Anterior cingulate cortex (tissue), 58 donors: ENCODE data around the gene AATK.

Experiments
- DNase-seq, 58 donors: peaks; one replicate each; lab custom pipeline; 2025; lab: John Stamatoyannopoulos, UW

Gene AATK

GRCh38 chr17:81119223-81120148 lies 46.5 kb downstream of the AATK start:
- DNase-seq: peak in 57 of 58 donors; percentile 31 to 99 (median 89)

- DNase-seq: peak in 5 of 58 donors; percentile 13 to 57 (median 48)
These were observed 47.5 kb downstream of the AATK start for GRCh38 chr17:81118308-81119221.

DNA sequence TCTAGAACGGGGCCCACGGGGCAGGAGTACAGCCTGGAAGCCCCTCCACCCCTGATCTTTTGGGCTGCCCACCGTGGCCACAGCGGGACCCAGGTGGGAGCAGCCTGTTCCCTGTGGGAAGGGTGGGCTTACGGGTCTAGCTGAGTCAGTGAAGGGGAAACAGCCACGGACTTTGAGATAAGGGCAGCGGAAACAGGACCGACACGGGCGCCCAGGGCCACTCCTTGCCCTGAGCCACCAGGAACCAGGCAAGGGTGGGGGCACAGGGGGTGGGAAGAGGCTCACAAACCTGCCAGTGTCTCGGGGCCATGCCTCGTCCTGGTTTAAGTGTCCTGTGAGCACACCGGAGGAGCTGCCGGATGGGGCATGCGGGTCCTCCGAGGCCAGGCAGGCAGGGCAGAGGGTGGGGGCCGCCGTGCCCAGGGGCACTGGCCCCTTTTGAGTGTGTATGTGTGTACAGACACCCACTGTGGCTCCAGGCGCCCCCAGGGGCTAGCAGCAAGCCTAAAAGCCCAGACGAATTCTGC lies 48.3 kb downstream of the AATK start:
- no peak for DNase-seq

DNA sequence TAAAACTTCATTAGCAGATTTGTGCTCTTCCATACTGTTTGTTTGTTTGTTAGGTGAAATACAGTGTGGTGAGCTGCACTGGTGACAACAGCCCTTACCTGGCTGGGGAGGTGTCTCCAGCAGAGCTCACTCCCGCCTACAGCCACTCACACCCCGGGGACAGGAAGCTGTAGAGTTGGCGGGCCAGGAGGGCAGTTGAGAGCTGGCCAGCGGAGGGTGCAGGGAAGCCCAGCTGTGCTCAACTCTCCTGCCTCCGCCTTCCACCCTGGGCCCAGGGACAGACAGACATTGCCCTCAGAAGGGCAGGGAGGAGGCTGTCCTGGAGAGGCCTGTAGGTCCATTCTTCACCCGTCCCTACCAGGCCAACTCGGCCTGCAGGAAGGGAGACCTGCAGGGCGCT lies 49.3 kb downstream of the AATK start:
- DNase-seq: no peak

DNA sequence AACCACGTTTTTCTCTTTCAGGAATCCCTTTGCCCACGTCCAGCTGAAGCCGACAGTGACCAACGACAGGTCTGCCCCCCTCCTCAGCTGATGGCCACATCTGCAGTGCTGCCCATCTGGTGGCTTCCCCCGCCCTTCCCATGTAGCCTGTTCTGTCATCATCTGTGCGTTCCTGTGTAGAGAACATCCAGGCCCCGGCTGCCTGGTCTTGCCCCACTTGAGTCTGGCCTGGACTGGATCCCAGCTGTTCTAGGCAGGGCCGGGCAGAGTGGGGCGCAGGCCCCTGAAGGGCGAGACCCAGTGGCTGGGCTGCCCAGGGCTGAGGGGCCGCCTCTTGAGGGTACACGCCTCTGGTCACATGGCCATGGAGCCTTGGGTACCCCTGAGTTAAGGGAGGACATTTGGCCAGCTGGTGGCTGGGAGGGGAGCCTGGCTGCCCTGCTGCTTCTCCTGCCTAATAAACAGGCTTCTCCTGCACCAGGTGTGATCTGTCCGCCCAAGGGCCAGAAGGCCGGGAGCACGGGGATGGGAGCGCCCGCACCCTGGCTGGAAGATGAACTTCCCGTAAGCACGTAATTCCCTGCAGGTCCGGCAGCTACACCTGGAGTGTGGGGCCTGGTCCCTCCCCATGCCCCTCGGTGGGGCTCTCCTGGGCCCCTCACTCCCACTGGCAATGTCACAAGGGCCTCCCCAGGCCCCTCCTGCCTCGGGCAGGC lies 50.1 kb downstream of the AATK start:
- peak in 14 of 58 donors; percentile 28 to 66 (median 47) for DNase-seq

DNA sequence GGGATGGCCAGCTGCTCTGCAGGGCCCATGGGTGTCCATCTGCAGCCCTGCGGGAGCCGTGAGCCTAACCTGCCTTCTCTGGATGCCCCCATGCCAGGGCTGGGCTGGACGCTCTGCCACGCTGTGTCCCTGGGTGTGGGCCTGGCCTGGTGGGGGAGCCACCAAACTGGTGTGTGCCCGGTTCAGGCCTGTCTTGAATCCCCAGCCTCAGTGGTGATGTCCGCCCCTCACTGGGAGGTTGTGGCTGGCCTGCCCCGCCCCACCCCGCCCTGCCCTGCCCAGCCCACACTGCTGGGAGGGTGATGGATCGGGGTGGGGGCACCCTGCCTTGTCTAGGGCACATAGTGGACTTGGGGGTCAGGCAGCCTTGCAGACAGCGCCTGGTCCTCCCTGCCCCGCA lies 50.8 kb downstream of the AATK start:
- peak in 8 of 58 donors; percentile 24 to 66 (median 46) for DNase-seq

DNA sequence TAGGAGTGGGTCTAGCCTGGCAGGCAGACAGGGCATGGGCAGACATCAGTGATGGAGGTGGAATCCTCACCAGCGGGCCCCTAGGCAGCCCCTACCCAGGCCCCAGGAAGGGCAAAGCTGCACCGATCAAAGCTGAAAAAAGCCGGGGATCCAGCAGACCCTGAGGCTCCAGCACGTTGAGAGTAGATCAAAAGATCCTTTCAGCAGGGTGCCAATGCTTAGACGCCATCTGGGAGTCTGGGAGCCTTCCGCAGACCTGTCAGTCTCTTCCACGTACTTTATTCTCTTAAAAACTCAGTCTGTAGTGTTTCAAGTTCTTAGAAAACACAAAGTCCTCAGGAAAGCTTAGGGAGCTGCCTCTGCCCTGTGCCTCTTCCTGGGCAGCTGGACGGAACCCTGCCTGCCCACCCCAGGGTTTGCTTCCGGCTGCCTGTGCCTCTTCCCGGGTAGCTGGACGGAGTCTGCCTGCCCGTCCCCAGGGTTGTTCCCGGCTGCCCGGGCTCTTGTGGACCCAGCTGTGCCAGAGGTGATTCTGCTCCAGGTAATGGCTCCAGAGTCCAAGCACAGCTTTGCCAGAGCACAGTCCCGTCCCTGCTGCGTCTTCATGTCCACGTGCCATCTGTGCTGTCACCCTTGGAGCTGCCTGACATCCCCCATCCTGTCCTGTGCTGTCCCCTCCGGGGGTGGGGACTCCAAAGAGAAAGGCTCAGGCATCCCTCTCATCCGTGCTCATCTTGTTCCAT lies 51.5 kb downstream of the AATK start:
- peak in 1 of 58 donors; percentile 65 for DNase-seq

GRCh38 chr17:81113158-81113724 lies 52.8 kb downstream of the AATK start:
- DNase-seq: peak in 1 of 58 donors; percentile 47

DNA sequence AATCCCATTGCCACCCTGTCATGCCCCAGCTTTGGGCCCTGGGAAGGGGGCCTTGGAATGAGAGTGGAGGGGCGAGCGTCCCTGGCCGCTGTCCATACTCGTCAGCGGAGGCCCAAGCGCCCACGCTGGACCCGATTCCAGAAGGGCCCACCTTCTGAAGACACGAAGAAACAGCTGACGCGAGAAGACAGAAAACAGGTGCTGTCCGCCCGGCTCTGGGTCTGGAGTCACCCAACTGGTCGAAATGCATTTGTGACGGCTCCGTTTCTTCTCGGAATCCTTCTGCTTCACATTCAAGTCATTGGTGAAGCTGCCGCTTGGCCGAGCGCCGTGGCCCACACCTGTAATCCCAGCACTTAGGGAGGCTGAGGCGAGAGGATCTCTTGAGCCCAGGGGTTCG lies 53.6 kb downstream of the AATK start:
- no peak for DNase-seq

DNA sequence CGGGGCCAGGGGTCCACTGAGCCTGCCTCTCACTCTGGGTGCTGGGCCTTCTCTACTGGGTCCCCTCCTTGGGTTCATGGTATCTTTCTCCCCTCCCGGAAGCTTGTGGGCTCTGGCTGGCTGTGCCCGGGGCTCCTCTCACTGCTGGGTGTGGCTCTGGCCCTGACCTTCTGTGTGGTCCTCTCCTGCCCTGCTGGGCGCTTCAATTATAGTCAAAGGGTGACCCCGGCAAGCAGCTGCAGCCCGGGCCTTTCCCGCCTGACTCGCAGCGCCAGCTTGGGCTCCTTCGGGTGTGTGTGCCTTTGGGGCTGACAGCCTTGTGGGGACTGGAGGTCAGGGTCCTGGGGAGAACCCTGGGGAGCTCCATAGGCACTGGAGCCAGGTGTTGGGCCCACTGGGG lies 55.0 kb downstream of the AATK start:
- no peak for DNase-seq

GRCh38 chr17:81110488-81111040 lies 55.5 kb downstream of the AATK start:
- peak in 6 of 58 donors; percentile 13 to 49 (median 36) for DNase-seq

GRCh38 chr17:81109957-81110356 lies 56.1 kb downstream of the AATK start:
- DNase-seq: no peak

- no peak for DNase-seq
These were observed 57.8 kb downstream of the AATK start for GRCh38 chr17:81108220-81108619.

- DNase-seq: no peak
These were observed 59.3 kb downstream of the AATK start for GRCh38 chr17:81106716-81107115.

GRCh38 chr17:81103379-81103778 lies 62.6 kb downstream of the AATK start:
- DNase-seq: no peak

GRCh38 chr17:81102869-81103268 lies 63.2 kb downstream of the AATK start:
- no peak for DNase-seq

- DNase-seq: no peak
These were observed 63.7 kb downstream of the AATK start for GRCh38 chr17:81102352-81102751.

DNA sequence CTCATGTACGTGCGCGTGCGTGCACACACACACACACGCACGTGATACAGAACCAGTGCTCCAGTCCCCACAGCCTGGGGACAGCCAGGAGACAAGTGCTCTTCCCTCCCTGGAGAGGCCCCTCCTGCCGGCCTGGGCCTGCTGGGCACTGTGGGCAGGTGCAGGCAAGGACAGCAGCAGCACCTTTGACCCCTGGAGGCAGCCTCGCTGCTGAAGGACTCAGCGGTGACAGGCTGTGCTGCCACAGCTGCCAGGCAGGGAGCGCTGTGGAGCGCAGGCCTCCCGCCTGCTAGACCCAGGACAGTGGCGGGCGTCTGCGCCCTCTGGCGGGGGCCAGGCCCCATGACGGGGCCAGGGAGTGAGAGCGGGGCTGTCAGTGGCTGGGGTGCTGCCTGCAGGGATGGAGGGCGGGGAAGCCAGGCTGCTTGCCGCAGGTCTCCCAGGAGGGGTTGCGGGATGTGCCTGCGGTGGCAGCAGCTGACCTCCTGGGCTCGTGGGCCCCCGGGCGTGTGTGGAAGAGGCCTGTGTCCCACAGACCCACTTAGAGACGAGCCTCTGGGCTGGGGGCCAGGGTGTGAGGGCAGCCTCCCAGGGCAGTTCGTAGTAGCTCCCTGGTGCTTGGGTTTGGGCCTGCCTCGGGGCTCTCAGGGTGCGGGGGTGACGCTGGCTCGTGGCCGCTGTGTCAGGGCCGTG lies 64.3 kb downstream of the AATK start:
- DNase-seq: peak in 53 of 58 donors; percentile 24 to 84 (median 65)
